Panc1 (cell line): ENCODE results near the gene MTA3.
"Not testable (repeated sequence)": the region's sequence is repeated elsewhere in the genome, so short reads cannot be mapped to it uniquely, and the experiment has no call there.

Source experiments
- CTCF ChIP-seq: fragments of 450-650 bp; IDR thresholded peaks from 2 replicates; pipeline ENCODE4 v1.5.1; 2017; ENCODE audit warnings: mild to moderate bottlenecking
- REST ChIP-seq, 2 experiments: IDR thresholded peaks; 2 replicates each; pipeline ENCODE4 v1.6.1; 2011 to 2012; ENCODE audit warnings: low read depth in 2 of 2, control low read depth in 1 of 2, low read length in 1 of 2, mild to moderate bottlenecking in 1 of 2, moderate library complexity in 1 of 2; ENCODE audit not compliant: insufficient read depth in 1 of 2

GRCh38 chr2:42628024-42628423 lies 59.6 kb downstream of the MTA3 start:
- not testable (repeated sequence) for TF ChIP-seq REST (IDR thresholded peaks at IDR 0.05; ENCODE audit: insufficient read depth in 1 of 2, low read depth in 2 of 2, low read length in 1 of 2); CTCF
